Forelimb muscle (tissue), 1 donor: ENCODE measurements around the gene CCDC12. TPM values are rescaled to one million over a fixed set of nuclear protein-coding genes. Genes with fewer than 3 reads are reported as not detected.

Experiments
- DNase-seq: peaks from one replicate; pipeline ENCODE4 v3.0.0-alpha.2; 2013; ENCODE audit warnings: low read depth
- polyA plus RNA-seq: library from polyadenylated mRNA; unstranded; fragments of 120-200 nt; gene quantifications from one replicate; pipeline ENCODE4 v1.2.1, GENCODE V29; 2013; ENCODE audit not compliant: insufficient read length

Gene CCDC12
- polyA plus RNA-seq, 1 donor: 40.6 TPM

- DNase-seq: no peak
Measured at GRCh38 chr3:46876313-46877300, 99.9 kb downstream of the CCDC12 start.

GRCh38 chr3:46875560-46875959 is 101.0 kb downstream of the CCDC12 start:
- no peak for DNase-seq

- DNase-seq: no peak
Measured at GRCh38 chr3:46874430-46874829, 102.1 kb downstream of the CCDC12 start.

- DNase-seq: no peak
Measured at GRCh38 chr3:46873521-46873920, 103.0 kb downstream of the CCDC12 start.

Other genes with a start within 250 kb of the CCDC12 start
- gene MYL3, start 113.3 kb downstream of the CCDC12 start, polyA plus RNA-seq: 312 TPM
- gene PTH1R, start 99.0 kb downstream of the CCDC12 start, polyA plus RNA-seq: 10.9 TPM
- 13.9 TPM for gene NBEAL2, start 2.9 kb upstream of the CCDC12 start, polyA plus RNA-seq
- 29.6 TPM for gene SETD2, start 187.4 kb upstream of the CCDC12 start, polyA plus RNA-seq